ENCODE measurements around the gene FNBP1. TPM values are rescaled to one million over a fixed set of nuclear protein-coding genes. Genes with fewer than 3 reads are reported as not detected.

Gene FNBP1
- polyA plus RNA-seq, 6 donors from 2014 or later: 103 to 178 (median 154) TPM

DNA sequence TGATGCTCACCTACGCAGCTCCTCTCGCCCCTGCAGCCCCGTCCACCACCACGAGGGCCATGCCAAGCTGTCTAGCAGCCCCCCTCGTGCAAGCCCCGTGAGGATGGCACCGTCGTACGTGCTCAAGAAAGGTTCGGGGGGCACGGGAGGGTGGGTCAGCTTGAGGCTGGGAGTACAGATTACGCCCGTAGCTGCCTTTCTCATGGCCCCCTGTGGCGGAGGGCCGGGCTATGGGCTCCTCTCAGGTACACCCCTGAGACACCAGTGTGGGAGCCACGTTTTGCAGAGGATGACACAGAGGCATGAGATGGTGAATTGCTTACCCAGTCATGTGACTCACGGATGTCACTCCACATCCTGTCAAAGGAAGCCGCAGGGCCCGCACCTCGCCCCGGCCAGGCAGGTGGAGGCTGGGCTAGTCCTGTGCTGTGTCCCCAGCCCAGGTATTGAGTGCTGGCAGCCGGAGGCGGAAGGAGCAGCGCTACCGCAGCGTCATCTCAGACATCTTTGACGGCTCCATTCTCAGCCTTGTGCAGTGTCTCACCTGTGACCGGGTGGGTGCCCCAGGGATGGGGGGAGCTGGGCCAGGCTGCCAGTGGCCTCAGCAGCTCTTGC is 174.0 kb downstream of the FNBP1 start:
- H3K36me3 Mint-ChIP-seq: peaks cover 4 to 6% of the 10 kb centered on the region in 2 donors
- H3K4me1 Mint-ChIP-seq: peaks cover 6 to 15% (median 10%) of the 10 kb centered on the region in 3 donors
- peak; percentile 68 to 79 for ATAC-seq (ENCODE audit: low read depth in 2 of 2)
- no peak overlapping the region for H3K4me3 Mint-ChIP-seq
- DNase-seq: no peak
- peak overlapping the region in 1 of 6 donors; percentile 54 for H3K27ac Mint-ChIP-seq
- no peaks in the 10 kb centered on the region for H3K27me3 Mint-ChIP-seq
- no peaks in the 10 kb centered on the region for H3K9me3 Mint-ChIP-seq

GRCh38 chr9:129868023-129868871 is 174.7 kb downstream of the FNBP1 start:
- peak overlapping the region in 1 of 6 donors; percentile 54 for H3K27ac Mint-ChIP-seq
- ATAC-seq (ENCODE audit: low read depth in 2 of 2): no peak
- peaks cover 6 to 20% (median 13%) of the 10 kb centered on the region in 3 donors for H3K4me1 Mint-ChIP-seq

GRCh38 chr9:129867136-129868022 is 175.6 kb downstream of the FNBP1 start:
- ATAC-seq (ENCODE audit: low read depth in 2 of 2) (no peak), DNase-seq (no peak)
- no peaks in the 10 kb centered on the region for H3K9me3 Mint-ChIP-seq
- H3K27ac Mint-ChIP-seq: peak overlapping the region in 1 of 6 donors; percentile 44
- no peaks in the 10 kb centered on the region for H3K27me3 Mint-ChIP-seq
- H3K4me1 Mint-ChIP-seq: peaks cover 6 to 24% (median 17%) of the 10 kb centered on the region in 3 donors
- H3K36me3 Mint-ChIP-seq: peaks cover 0 to 6% of the 10 kb centered on the region in 2 donors
- H3K4me3 Mint-ChIP-seq: no peak overlapping the region

More at GRCh38 chr9:129868023-129868871, 174.7 kb downstream of the FNBP1 start:
- H3K27me3 Mint-ChIP-seq: no peaks in the 10 kb centered on the region
- no peak for DNase-seq
- H3K36me3 Mint-ChIP-seq: peaks cover 0 to 6% of the 10 kb centered on the region in 2 donors
- H3K4me3 Mint-ChIP-seq: no peak overlapping the region
- no peaks in the 10 kb centered on the region for H3K9me3 Mint-ChIP-seq

DNA sequence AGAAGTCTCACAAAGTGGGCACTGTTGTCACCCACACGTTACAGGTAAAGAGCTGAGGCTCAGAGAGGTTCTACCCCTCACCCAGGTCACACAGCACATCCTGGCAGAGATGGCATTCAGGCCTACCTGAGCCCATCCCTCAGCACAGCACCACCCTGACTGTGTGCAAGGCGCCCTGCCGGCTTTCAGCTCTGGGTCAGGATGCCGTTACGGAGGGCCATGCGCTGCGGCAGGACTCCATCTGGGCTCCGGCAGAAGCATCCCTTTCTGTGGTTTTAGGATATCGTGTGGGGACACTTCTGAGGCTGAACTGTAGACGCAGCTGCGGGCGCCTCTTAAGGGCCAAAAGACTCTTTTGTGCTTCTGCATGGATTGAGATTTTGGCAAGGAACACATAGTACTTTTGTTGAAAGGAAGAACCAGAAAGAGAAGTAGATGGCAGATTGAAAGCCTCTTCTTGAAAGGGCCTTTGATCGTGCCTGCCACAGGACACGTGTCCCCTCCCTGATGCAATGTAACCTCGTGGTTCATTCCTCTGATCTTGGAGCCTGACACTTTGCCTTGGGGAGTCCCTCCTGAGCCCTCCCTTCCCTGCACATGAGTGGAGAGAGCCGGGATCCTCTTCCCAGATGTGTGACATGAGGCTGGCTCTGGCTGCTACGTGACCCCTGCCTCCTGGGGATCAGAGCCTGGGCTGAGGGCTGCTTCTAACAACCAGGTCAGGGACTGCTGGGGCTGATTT is 176.4 kb downstream of the FNBP1 start:
- no peaks in the 10 kb centered on the region for H3K9me3 Mint-ChIP-seq
- peak overlapping the region in 1 of 6 donors; percentile 79 for H3K27ac Mint-ChIP-seq
- H3K4me1 Mint-ChIP-seq: peaks cover 6 to 24% (median 17%) of the 10 kb centered on the region in 3 donors
- no peak overlapping the region for H3K4me3 Mint-ChIP-seq
- no peaks in the 10 kb centered on the region for H3K27me3 Mint-ChIP-seq
- H3K36me3 Mint-ChIP-seq: peaks cover 0 to 11% of the 10 kb centered on the region in 2 donors
- DNase-seq: no peak
- ATAC-seq (ENCODE audit: low read depth in 2 of 2): no peak

DNA sequence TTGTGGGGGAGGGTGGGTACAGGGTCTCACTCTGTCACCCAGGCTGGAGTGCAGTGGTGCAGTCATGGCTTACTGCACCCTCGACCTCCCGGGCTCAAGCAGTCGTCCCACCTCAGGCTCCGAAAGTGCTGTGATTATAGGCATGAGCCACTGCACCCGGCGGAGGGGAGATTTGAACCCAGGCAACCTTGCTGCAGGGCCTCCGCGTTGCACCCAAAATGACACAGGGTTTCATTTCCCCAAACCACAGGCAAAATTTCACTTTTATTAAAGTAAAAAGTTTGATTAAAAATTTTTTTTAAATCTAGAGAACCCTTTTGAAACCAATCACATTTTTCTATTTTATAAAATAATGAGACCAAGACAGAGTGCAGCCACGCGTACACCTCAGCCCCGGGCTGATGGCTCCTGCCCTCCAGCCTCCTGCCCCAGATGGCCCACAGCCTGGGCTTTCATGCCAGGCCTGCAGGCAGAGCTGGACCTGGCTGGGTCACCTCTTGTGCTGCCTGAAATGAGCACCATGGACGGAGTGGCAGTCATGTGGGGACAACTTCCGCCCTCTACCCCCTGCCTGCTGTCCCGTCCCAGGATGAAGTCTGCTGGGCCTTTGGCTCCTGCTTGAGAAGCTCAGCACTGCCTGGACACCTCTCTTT is 177.2 kb downstream of the FNBP1 start:
- ATAC-seq (ENCODE audit: low read depth in 2 of 2) (no peak), DNase-seq (no peak)
- H3K4me1 Mint-ChIP-seq: peaks cover 6 to 21% (median 17%) of the 10 kb centered on the region in 3 donors
- peak overlapping the region in 1 of 6 donors; percentile 79 for H3K27ac Mint-ChIP-seq
- H3K4me3 Mint-ChIP-seq: no peak overlapping the region
- H3K36me3 Mint-ChIP-seq: peaks cover 0 to 12% of the 10 kb centered on the region in 2 donors
- no peaks in the 10 kb centered on the region for H3K27me3 Mint-ChIP-seq
- no peaks in the 10 kb centered on the region for H3K9me3 Mint-ChIP-seq

DNA sequence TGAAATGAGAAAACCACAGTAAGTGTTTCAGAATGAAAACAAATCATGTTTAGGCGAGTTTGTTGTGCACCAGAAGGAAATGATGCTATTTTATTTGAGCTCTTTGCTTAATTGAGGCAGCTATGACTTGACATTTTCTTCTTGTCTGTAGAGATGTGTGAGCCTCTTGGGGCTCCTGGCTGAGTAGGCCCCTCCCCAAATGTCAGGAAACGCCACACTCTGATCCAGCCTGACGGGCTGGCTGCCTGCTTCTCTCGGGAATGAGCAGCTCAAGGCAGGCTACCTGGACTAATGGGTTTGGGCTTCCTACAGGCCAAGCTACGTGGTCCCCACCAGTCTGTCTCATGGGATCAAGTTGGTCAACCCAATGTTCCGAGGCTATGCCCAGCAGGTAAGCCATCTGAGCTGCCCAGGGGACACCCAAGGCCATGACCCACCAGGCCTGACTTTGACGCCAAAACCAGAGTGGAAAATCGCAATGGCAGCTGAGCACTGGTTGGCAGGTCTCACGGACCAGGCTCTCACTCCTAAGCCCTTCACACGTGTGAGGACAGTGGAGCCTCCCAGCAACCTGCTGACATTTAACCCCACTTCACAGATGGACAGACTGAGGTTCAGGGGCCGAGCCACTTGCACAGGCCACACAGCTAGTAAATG is 177.9 kb downstream of the FNBP1 start:
- ATAC-seq (ENCODE audit: low read depth in 2 of 2): no peak
- no peaks in the 10 kb centered on the region for H3K9me3 Mint-ChIP-seq
- peaks cover 6 to 21% (median 17%) of the 10 kb centered on the region in 3 donors for H3K4me1 Mint-ChIP-seq

GRCh38 chr9:129863059-129863690 is 179.8 kb downstream of the FNBP1 start:
- Mint-ChIP-seq H3K4me1 (peaks cover 6 to 21% (median 17%) of the 10 kb centered on the region in 3 donors), H3K27me3 (no peaks in the 10 kb centered on the region), H3K4me3 (no peak overlapping the region), H3K36me3 (peaks cover 0 to 12% of the 10 kb centered on the region in 2 donors), H3K9me3 (no peaks in the 10 kb centered on the region), H3K27ac (peak overlapping the region in 3 of 6 donors; percentile 56 to 79 (median 66))
- ATAC-seq (ENCODE audit: low read depth in 2 of 2) (no peak), DNase-seq (no peak)

More for the DNA sequence above, 177.9 kb downstream of the FNBP1 start:
- Mint-ChIP-seq H3K36me3 (peaks cover 0 to 12% of the 10 kb centered on the region in 2 donors), H3K4me3 (no peak overlapping the region), H3K27ac (no peak overlapping the region), H3K27me3 (no peaks in the 10 kb centered on the region)
- DNase-seq: no peak

DNA sequence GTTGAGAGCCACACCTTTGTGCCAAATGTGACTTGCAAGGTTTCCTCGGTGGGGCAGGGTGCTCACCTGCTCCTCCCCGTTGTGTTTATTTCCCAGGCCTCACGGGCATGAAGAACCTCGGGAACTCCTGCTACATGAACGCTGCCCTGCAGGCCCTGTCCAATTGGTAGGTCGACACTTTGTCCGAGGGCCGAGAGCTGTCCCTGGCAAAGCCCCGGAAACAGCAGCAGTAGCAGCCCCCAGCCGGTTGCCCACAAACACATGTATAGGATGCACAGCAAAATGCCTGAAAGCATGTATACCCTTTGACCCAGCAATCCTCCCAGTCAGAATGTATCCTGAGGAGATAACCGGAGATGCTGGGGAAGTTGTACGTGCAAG is 181.6 kb downstream of the FNBP1 start:
- no peak for DNase-seq
- no peaks in the 10 kb centered on the region for H3K9me3 Mint-ChIP-seq
- peaks cover 0 to 12% of the 10 kb centered on the region in 2 donors for H3K36me3 Mint-ChIP-seq
- no peak for ATAC-seq (ENCODE audit: low read depth in 2 of 2)
- H3K27ac Mint-ChIP-seq: peak overlapping the region in 2 of 6 donors; percentile 63 to 87
- H3K27me3 Mint-ChIP-seq: no peaks in the 10 kb centered on the region
- H3K4me1 Mint-ChIP-seq: peaks cover 3 to 17% (median 17%) of the 10 kb centered on the region in 3 donors
- H3K4me3 Mint-ChIP-seq: no peak overlapping the region

- H3K36me3 Mint-ChIP-seq: peaks cover 0 to 12% of the 10 kb centered on the region in 2 donors
- peaks cover 0 to 15% (median 12%) of the 10 kb centered on the region in 3 donors for H3K4me1 Mint-ChIP-seq
- ATAC-seq (ENCODE audit: low read depth in 2 of 2) (no peak), DNase-seq (no peak)
- no peaks in the 10 kb centered on the region for H3K27me3 Mint-ChIP-seq
- no peak overlapping the region for H3K4me3 Mint-ChIP-seq
- no peaks in the 10 kb centered on the region for H3K9me3 Mint-ChIP-seq
- peak overlapping the region in 1 of 6 donors; percentile 21 for H3K27ac Mint-ChIP-seq
Measured at GRCh38 chr9:129860653-129861446, 182.1 kb downstream of the FNBP1 start.

- Mint-ChIP-seq H3K4me3 (no peak overlapping the region), H3K27me3 (no peaks in the 10 kb centered on the region), H3K27ac (no peak overlapping the region), H3K36me3 (peaks cover 15 to 19% of the 10 kb centered on the region in 2 donors), H3K4me1 (peaks cover 0 to 5% (median 5%) of the 10 kb centered on the region in 3 donors), H3K9me3 (no peaks in the 10 kb centered on the region)
- DNase-seq: no peak
- no peak for ATAC-seq (ENCODE audit: low read depth in 2 of 2)
Measured at GRCh38 chr9:129858167-129858962, 184.6 kb downstream of the FNBP1 start.
